Body of pancreas (tissue), 4 donors: ENCODE data around the gene ASMTL.

ENCODE experiments used
- CTCF ChIP-seq, 7 experiments: fragments of 450-650 bp in 4 of 7; fragments of 200-600 bp in 3 of 7; sonication (generic) in 3 of 7; IDR thresholded peaks; one replicate each; pipeline ENCODE4 v1.5.1; 2016 to 2019; ENCODE audit warnings: antibody characterized with exemption in 7 of 7
- POLR2A ChIP-seq, 3 donors: fragments of 450-650 bp; IDR thresholded peaks; one replicate each; pipeline ENCODE4 v1.6.1; 2016; ENCODE audit warnings: antibody characterized with exemption in 3 of 3, mild to moderate bottlenecking in 2 of 3

DNA sequence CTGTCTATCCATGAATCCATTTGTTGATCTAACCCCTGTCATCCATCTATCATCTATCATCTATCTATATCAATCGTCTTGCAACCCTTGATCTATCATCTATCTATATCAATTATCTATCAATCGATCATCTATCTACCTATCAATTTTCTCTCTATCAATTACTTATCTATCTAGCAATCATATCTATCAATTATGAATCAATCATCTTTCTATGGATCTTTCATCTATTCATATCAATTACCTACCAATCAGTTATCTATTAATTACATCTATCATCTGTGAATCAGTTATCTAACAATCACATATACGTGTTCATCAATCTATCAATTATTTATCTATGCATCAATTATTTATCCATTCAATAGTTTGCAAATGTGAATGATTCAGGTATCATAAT lies 24.5 kb upstream of the ASMTL start:
- TF ChIP-seq POLR2A (IDR thresholded peaks at IDR 0.05) (no peak), CTCF (IDR thresholded peaks at IDR 0.05) (no peak)
